HepG2 (cell line): ENCODE data around the gene GPATCH3. TPM values are rescaled to one million over a fixed set of nuclear protein-coding genes. Genes with fewer than 3 reads are reported as not detected.
A peak's percentile ranks its signal among the peaks of the same experiment; 100 is the strongest.

Experiments used
- AKAP8 ChIP-seq: sonication (generic); formaldehyde crosslinking; IDR thresholded peaks from 2 replicates; pipeline ENCODE4 v1.5.1; 2020; ENCODE audit warnings: mild to moderate bottlenecking, missing genetic modification reagents
- BCL6 ChIP-seq: IDR thresholded peaks from 2 replicates; pipeline ENCODE4 v1.6.1; 2016; ENCODE audit warnings: missing genetic modification reagents, missing compliant biosample characterization
- CBX1 ChIP-seq: IDR thresholded peaks from one replicate; pipeline ENCODE4 v1.6.1; 2016; ENCODE audit warnings: antibody characterized with exemption, low read depth
- FOSL2 ChIP-seq: sonication (generic); formaldehyde crosslinking; IDR thresholded peaks from 2 replicates; pipeline ENCODE4 v1.4.0; 2020; ENCODE audit warnings: missing genetic modification reagents
- FOXA3 ChIP-seq: IDR thresholded peaks from 2 replicates; pipeline ENCODE4 v1.6.1; 2016; ENCODE audit warnings: missing genetic modification reagents, missing compliant biosample characterization
- KLF9 ChIP-seq: IDR thresholded peaks from 2 replicates; pipeline ENCODE4 v1.6.1; 2016; ENCODE audit warnings: low read depth
- MBNL3 ChIP-seq: fragments of 250-450 bp; sonication (Bioruptor Pico); conservative IDR thresholded peaks from 2 replicates; pipeline ENCODE4 v1.8.0; 2022; ENCODE audit warnings: mild to moderate bottlenecking, inconsistent platforms
- MIER3 ChIP-seq: IDR thresholded peaks from 2 replicates; pipeline ENCODE4 v1.6.1; 2016; ENCODE audit warnings: missing compliant biosample characterization, borderline replicate concordance
- MZF1 ChIP-seq: sonication (generic); formaldehyde crosslinking; IDR thresholded peaks from 2 replicates; pipeline ENCODE4 v1.8.1; 2023; ENCODE audit warnings: mild to moderate bottlenecking, missing genetic modification reagents, borderline replicate concordance
- RFX5 ChIP-seq: IDR thresholded peaks from 2 replicates; pipeline ENCODE4 v1.6.1; 2011; ENCODE audit warnings: low read depth, low read length, improper control_type of control experiment
- SATB2 ChIP-seq: sonication (generic); formaldehyde crosslinking; IDR thresholded peaks from 2 replicates; pipeline ENCODE4 v1.5.0; 2020; ENCODE audit warnings: missing genetic modification reagents
- SMAD1 ChIP-seq: sonication (generic); formaldehyde crosslinking; IDR thresholded peaks from 2 replicates; pipeline ENCODE4 v1.4.0; 2020; ENCODE audit warnings: missing genetic modification reagents, low read depth, mild to moderate bottlenecking, borderline replicate concordance
- SNAI1 ChIP-seq: sonication (generic); formaldehyde crosslinking; IDR thresholded peaks from 2 replicates; pipeline ENCODE4 v1.5.0; 2020; ENCODE audit warnings: mild to moderate bottlenecking, missing genetic modification reagents, borderline replicate concordance
- SRSF9 ChIP-seq: fragments of 200-400 bp; formaldehyde crosslinking; IDR thresholded peaks from 2 replicates; pipeline ENCODE4 v1.6.1; 2018; ENCODE audit warnings: borderline replicate concordance, mild to moderate bottlenecking, low read depth, low read length; ENCODE audit not compliant: insufficient read depth, poor library complexity, severe bottlenecking
- TCF7 ChIP-seq: sonication (generic); IDR thresholded peaks from 2 replicates; pipeline ENCODE4 v1.6.1; 2016; ENCODE audit warnings: antibody characterized with exemption, low read depth
- TEAD2 ChIP-seq: sonication (generic); formaldehyde crosslinking; IDR thresholded peaks from 2 replicates; pipeline ENCODE4 v1.9.0; 2021; ENCODE audit warnings: missing genetic modification reagents
- THYN1 ChIP-seq: sonication (generic); formaldehyde crosslinking; IDR thresholded peaks from 2 replicates; pipeline ENCODE4 v1.8.1; 2023; ENCODE audit warnings: low read depth, mild to moderate bottlenecking, moderate library complexity, missing genetic modification reagents, borderline replicate concordance
- ZFP37 ChIP-seq: sonication (generic); formaldehyde crosslinking; IDR thresholded peaks from 2 replicates; pipeline ENCODE4 v1.4.0; 2020; ENCODE audit warnings: missing genetic modification reagents, borderline replicate concordance
- ZNF138 ChIP-seq: sonication (generic); formaldehyde crosslinking; IDR thresholded peaks from 2 replicates; pipeline ENCODE4 v1.5.0; 2020; ENCODE audit warnings: mild to moderate bottlenecking, low read depth, missing genetic modification reagents
- ZNF282 ChIP-seq: fragments of 450-650 bp; IDR thresholded peaks from 2 replicates; pipeline ENCODE4 v1.6.1; 2018; ENCODE audit not compliant: partially characterized antibody
- ZNF383 ChIP-seq: sonication (generic); formaldehyde crosslinking; IDR thresholded peaks from 2 replicates; pipeline ENCODE4 v1.4.0; 2020; ENCODE audit warnings: missing genetic modification reagents, mild to moderate bottlenecking, borderline replicate concordance
- ZNF460 ChIP-seq: sonication (generic); formaldehyde crosslinking; IDR thresholded peaks from 2 replicates; pipeline ENCODE4 v1.5.1; 2020; ENCODE audit warnings: missing genetic modification reagents, mild to moderate bottlenecking, borderline replicate concordance
- ZNF550 ChIP-seq: sonication (generic); formaldehyde crosslinking; IDR thresholded peaks from 2 replicates; pipeline ENCODE4 v1.4.0; 2020; ENCODE audit warnings: mild to moderate bottlenecking, missing genetic modification reagents, borderline replicate concordance
- ZNF569 ChIP-seq: sonication (generic); formaldehyde crosslinking; IDR thresholded peaks from 2 replicates; pipeline ENCODE4 v1.5.0; 2020; ENCODE audit warnings: mild to moderate bottlenecking, missing genetic modification reagents, moderate library complexity, borderline replicate concordance
- ZNF580 ChIP-seq: IDR thresholded peaks from 2 replicates; pipeline ENCODE4 v1.6.1; 2016; ENCODE audit warnings: low read depth, borderline replicate concordance
- polyA plus RNA-seq, 8 experiments: library from polyadenylated mRNA; depleted of rRNA in 3 of 8; stranded (reverse) in 7 of 8; unstranded in 1 of 8; fragments of >200 nt; fragmentation: Illumina TruSeq in 4 of 8; extraction: Trizol in 4 of 8; gene quantifications; 2 replicates each; pipeline versions ENCODE4 v1.2.1 to v1.2.3, GENCODE V29; 2011 to 2016; ENCODE audit warnings: low read depth in 4 of 8, missing spikeins in 1 of 8, mixed read lengths in 1 of 8; ENCODE audit not compliant: insufficient read depth in 1 of 8
- total RNA-seq, 5 experiments: library from RNA; depleted of rRNA; stranded (reverse); fragments of >200 nt; fragmentation: Illumina TruSeq; extraction: Trizol; gene quantifications; 2 replicates each; pipeline ENCODE4 v1.2.3, GENCODE V29; 2016; ENCODE audit warnings: low read depth in 1 of 5
- TF ChIP-seq, protein P1 (sequence below): sonication (generic); formaldehyde crosslinking; IDR thresholded peaks from 2 replicates; pipeline ENCODE4 v1.4.0; 2020; ENCODE audit warnings: mild to moderate bottlenecking, missing genetic modification reagents

GPATCH3 gene
- total and polyA plus RNA-seq, 2 of the 13 experiments (the other 11 are each of a cell fraction or from before 2014, with no cell fraction given), result 8.3 to 11.0 TPM

GRCh38 chr1:26910343-26911160 is 10.3 kb upstream of the GPATCH3 start (continued):
- peak; percentile 26; the same call in 1 of the 2 replicates for TF ChIP-seq MZF1 (CRISPR knock-in tag)
- peak; percentile 29; the same call in 1 of the 2 replicates for TF ChIP-seq ZNF460 (CRISPR knock-in tag)
- TF ChIP-seq FOSL2, result peak; percentile 80
- TF ChIP-seq, protein P1, sequence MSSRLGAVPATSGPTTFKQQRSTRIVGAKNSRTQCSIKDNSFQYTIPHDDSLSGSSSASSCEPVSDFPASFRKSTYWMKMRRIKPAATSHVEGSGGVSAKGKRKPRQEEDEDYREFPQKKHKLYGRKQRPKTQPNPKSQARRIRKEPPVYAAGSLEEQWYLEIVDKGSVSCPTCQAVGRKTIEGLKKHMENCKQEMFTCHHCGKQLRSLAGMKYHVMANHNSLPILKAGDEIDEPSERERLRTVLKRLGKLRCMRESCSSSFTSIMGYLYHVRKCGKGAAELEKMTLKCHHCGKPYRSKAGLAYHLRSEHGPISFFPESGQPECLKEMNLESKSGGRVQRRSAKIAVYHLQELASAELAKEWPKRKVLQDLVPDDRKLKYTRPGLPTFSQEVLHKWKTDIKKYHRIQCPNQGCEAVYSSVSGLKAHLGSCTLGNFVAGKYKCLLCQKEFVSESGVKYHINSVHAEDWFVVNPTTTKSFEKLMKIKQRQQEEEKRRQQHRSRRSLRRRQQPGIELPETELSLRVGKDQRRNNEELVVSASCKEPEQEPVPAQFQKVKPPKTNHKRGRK, result no peak
- no peak; the same call in none of the 2 replicates for TF ChIP-seq ZNF580 (CRISPR knock-in tag)
- no peak for TF ChIP-seq TEAD2 (CRISPR knock-in tag)
- TF ChIP-seq MIER3 (CRISPR knock-in tag), result peak; percentile 83; the same call in 1 of the 2 replicates
- no peak for TF ChIP-seq MBNL3 (CRISPR knock-in tag)
- peak; percentile 54; the same call in 1 of the 2 replicates for TF ChIP-seq KLF9 (CRISPR knock-in tag)
- TF ChIP-seq ZNF569, result no peak
- TF ChIP-seq ZNF550 (CRISPR knock-in tag), result no peak
- TF ChIP-seq ZNF383, result no peak
- TF ChIP-seq ZNF138, result 0 out of 2 replicates have a peak, but pooled peaks have one; percentile 55
- no peak for TF ChIP-seq THYN1 (CRISPR knock-in tag)
- peak; percentile 78 for TF ChIP-seq FOXA3
- no peak for TF ChIP-seq ZNF282
- no peak for TF ChIP-seq SATB2
- TF ChIP-seq SNAI1 (CRISPR knock-in tag), result peak; percentile 81; the same call in 1 of the 2 replicates
- TF ChIP-seq TCF7, result peak; percentile 32; the same call in 1 of the 2 replicates
- no peak; the same call in 1 of the 2 replicates for TF ChIP-seq ZFP37 (CRISPR knock-in tag)
- TF ChIP-seq CBX1, result no peak
- no peak for TF ChIP-seq RFX5
- TF ChIP-seq SMAD1 (CRISPR knock-in tag), result no peak
- TF ChIP-seq SRSF9, result no peak
- peak; percentile 95; the same call in 1 of the 2 replicates for TF ChIP-seq AKAP8 (CRISPR knock-in tag)
- TF ChIP-seq BCL6 (CRISPR knock-in tag), result peak; percentile 95
